ENCODE data around the gene METTL1. TPM values are rescaled to one million over a fixed set of nuclear protein-coding genes. Genes with fewer than 3 reads are reported as not detected.

Gene METTL1
- polyA plus RNA-seq, 4 donors: 29.0 to 32.3 (median 31.5) TPM

DNA sequence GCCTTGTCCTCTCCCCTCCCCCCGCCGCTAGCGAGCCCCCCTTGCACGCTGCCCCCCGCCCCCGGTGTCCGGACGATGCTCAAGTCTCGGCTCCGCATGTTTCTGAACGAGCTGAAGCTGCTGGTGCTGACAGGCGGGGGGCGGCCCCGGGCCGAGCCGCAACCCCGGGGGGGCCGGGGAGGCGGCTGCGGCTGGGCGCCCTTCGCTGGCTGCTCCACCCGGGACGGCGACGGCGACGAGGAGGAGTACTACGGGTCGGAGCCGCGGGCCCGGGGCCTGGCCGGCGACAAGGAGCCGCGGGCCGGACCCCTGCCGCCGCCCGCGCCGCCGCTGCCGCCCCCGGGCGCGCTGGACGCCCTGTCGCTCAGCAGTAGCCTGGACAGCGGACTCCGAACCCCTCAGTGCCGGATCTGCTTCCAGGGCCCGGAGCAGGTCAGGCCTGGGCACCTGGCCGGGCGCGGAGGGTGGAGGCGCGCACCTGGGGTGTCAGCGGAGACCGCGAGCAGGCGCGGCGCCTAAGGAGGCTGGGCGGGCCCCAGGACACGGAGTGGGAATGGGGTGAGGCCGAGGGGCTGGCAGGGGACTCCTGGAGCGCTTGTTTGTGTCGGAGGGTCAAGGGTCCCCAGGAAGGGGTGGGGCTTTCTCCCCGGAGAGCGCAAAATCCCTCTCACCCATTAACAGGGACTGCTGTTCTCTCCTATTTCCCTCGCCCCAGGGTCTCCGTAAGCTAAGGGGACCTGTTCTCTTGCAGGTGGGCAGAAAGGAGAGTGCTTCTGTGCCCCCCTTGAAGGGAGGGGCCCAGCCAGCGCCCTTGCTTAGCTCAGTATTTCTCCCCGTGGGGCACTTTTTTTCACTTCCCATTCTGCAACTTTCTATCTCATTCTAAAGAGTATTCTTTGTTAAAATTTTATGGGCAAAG, 16.2 kb downstream of the METTL1 start:
- DNase-seq (ENCODE audit: low read depth in 4 of 4, low spot score in 3 of 4): no peak

DNA sequence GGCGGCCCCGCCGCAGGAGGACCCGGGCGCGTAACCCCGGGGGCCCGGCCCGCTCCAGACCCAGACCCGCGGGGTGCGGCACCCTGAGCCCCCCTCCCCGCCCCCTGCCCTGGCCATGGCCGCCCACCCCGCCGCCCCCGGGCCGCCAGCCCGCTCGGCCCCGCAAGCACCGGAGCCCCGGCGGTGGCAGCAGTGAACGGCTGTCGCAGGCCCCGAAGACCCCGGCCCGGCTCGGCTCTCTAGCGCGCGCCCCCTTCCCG, 16.8 kb downstream of the METTL1 start:
- no peak for DNase-seq (ENCODE audit: low read depth in 4 of 4, low spot score in 3 of 4)

GRCh38 chr12:57754411-57755193, 17.3 kb downstream of the METTL1 start, which contains the start of gene MARCHF9:
Gene MARCHF9 (plus strand): TSS chr12:57755103. CDS start chr12:57755529, 426 bp downstream.
- DNase-seq (ENCODE audit: low read depth in 4 of 4, low spot score in 3 of 4): no peak

DNA sequence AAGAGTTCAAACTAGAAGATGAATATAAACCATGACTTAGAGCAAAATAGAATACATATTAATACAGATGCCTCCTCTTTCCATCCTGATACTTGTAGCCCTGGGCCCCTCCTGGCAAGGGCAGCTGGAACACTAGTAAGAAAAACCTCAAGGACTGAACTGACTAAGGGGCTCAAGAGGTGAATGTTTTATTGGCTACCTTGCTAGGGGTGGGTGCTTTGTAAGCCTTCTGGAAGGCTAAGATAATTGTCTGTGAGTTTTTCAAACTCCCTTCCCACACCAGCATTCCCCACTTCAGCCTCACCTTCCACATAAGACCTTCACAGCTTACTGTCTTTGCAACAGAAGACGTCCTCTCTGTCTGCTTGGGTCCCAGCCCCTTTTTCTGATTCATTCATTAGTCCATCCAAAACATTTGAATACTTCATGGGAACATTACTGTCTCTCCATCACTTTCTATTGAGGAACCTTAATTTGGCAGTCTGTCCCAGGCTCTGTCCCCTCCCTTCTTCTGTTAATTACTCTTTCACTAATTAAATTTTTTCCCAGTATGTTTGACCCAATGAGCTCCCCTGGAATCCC, 18.1 kb downstream of the METTL1 start:
- DNase-seq (ENCODE audit: low read depth in 4 of 4, low spot score in 3 of 4): no peak

DNA sequence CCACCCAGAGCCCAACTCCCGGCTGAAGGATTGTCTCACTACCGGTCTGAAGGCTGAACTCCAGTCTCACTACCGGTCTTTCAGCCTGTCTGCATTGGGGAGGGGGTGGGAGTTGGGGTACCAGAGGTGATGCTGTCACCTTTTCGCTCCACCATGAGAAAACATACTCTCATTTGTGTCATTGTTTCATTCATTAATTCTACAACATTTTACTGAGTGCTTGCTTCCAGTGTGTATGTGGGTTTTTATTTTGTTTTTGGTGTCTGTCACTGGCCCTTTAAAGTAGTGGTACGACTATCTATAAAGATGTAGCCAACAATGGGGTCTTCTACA, 19.3 kb downstream of the METTL1 start:
- DNase-seq (ENCODE audit: low read depth in 4 of 4, low spot score in 3 of 4): no peak

DNA sequence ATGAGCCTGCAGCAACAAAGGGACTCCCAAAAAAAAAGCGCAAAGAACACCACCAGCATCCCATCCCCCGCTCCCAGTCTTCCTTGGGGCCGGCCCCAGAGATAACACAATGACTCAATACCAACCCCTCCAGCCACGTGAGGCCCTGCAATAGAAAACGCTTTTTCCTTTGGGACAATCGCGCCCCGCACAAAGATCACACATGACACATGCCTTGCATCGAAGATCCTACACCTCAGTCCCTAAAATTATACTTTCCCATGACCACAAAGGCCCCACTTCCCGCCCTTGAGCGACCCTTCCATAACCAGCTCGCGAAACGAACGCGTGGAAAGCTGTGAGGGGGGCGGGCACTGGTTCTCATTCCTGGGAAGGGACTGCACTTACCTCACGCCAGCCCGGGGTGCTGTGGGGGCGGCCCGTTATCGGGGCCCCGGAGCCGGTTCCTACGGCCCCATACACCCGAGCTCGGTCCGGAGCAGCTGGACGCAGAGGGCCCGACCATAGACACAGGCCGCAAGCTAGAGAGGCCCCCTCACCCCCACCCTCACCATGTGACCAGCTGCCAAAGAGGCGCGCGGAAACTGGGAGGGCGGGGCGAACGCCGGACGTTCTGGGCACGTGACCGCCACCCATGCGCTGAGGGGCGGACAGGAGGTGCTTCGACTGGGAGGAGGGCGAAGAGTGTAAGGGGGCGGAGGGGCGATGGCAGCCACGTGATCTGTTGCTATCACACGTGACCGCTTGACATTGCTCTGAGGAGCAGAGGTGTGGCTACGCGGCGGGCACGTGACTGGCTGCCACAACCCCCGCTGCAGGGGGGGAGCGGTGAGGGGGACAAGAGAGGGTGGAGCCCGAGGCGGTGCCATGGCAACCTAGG, 19.9 kb downstream of the METTL1 start, which contains the start of gene CDK4:
Gene CDK4, minus strand, starts transcription at position 523 of the 880 bp plus-strand sequence. CDS start 593 bp downstream, outside the sequence.
- DNase-seq (ENCODE audit: low read depth in 4 of 4, low spot score in 3 of 4): peak; percentile 96 to 98 (median 97)

DNA sequence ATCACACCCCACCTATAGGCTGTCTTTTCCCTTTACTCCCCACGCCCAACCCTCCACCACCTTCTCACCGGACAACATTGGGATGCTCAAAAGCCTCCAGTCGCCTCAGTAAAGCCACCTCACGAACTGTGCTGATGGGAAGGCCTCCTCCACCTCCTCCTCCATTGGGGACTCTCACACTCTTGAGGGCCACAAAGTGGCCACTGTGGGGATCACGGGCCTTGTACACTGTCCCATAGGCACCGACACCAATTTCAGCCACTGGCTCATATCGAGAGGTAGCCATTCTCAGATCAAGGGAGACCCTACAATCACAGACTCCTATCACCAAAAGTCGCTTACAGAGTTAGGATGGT, 20.5 kb downstream of the METTL1 start:
- DNase-seq (ENCODE audit: low read depth in 4 of 4, low spot score in 3 of 4): no peak

DNA sequence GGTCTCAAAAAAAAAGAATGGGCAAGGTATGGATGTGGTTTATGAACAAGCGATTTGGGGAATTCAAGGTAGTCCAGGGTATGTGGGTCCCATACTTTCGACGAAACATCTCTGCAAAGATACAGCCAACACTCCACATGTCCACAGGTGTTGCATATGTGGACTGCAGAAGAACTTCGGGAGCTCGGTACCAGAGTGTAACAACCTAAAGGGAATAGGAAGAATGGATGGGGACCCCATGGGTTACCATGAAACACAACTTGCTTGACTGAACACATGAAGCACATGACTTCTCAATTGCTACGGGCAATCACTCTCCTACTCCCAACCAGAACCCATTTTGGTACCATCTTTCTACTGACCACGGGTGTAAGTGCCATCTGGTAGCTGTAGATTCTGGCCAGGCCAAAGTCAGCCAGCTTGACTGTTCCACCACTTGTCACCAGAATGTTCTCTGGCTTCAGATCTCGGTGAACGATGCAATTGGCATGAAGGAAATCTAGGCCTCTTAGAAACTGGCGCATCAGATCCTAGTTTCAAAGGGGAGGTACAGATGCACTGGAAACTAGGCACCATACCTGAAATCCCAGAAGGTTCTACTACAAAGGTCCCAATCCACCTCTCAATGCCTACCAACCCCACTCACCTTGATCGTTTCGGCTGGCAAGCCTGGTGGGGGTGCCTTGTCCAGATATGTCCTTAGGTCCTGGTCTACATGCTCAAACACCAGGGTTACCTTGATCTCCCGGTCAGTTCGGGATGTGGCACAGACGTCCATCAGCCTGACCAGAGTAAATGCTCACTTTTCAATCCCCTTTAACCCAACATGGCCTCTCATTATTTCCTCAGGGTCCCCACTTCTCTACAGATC, 21.1 kb downstream of the METTL1 start:
- no peak for DNase-seq (ENCODE audit: low read depth in 4 of 4, low spot score in 3 of 4)

DNA sequence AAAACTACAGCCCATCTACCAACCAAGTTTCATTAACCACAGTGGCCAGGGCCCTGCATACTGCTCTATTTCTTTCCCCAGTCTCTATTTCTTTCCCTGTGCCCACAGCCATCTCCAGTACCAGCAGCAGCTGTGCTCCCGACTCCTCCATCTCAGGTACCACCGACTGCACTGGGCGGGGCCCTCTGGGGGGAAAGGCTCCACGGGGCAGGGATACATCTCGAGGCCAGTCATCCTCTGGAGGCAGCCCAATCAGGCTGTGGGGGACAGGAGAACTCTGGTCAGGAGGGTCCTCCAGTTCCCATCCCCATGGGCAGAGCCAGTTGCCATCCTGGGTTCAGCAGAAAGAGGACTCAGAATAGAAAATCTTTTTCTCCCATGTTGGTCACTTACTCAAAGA, 22.8 kb downstream of the METTL1 start:
- no peak for DNase-seq (ENCODE audit: low read depth in 4 of 4, low spot score in 3 of 4)

DNA sequence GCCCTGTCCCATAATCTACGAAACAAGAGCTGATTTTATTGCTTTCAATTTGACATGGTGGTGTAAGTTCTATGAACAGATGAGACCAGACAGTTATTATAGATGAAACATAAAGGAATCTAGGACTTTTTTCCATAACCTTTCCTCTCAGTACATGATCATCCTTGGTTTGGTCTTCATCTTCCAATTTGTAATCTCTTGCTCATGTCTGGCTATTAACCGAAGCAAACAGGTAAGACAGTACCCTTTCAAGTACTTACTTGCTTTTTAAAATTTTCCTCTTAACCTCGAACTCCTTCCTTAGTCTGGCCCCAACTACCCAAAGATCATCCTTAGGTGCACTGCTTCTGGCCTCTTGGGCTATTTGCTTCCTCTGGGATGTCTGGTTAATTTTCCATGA, 25.9 kb downstream of the METTL1 start:
- no peak for DNase-seq (ENCODE audit: low read depth in 4 of 4, low spot score in 3 of 4)

- DNase-seq (ENCODE audit: low read depth in 4 of 4, low spot score in 3 of 4): no peak
Measured at GRCh38 chr12:57745485-57745881, 26.4 kb downstream of the METTL1 start.

DNA sequence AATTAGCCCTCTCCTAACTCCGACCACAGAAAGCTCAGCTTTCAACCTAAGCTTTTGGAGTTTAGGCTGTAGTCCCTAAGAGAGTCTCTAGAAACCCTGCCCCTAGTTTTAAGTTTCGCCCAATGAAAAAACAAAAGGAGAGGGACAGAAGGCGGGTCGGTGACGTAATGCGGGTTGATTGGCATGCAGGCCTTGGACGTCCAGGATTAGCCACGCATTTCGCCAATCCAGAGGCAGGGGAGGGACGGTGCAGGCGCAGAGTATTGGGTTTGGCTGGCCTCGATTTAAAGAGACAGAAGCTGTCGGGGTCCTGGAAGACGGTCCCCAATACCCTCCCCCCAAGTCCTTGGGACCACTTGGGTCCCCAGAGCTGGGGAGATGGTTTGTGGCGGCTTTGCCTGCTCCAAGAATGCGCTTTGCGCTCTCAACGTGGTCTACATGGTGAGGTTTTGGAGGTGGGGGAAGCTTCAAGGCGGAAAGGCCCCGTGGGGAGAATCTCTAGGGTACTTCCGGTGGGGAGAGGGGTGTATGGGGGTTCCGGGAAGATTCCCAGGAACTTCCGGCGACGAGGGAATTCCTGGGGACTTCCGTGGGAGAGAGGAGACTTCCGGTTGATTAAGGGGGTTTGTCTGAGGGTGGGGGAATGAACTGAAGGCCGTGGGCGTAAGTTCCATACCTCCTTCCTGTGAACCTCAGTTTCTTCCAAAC, 27.0 kb downstream of the METTL1 start, which contains the start of gene TSPAN31:
Gene TSPAN31, plus strand, starts transcription at position 263 of the 708 bp plus-strand sequence. Its CDS starts 116 bp downstream, at position 379.
- DNase-seq (ENCODE audit: low read depth in 4 of 4, low spot score in 3 of 4): peak; percentile 96 to 98 (median 97)

- peak in 2 of 4 donors; percentile 70 for DNase-seq (ENCODE audit: low read depth in 4 of 4, low spot score in 3 of 4)
Measured at GRCh38 chr12:57744194-57744776, 27.6 kb downstream of the METTL1 start.

GRCh38 chr12:57743769-57744168, 28.1 kb downstream of the METTL1 start:
- DNase-seq (ENCODE audit: low read depth in 4 of 4, low spot score in 3 of 4): no peak

- DNase-seq (ENCODE audit: low read depth in 4 of 4, low spot score in 3 of 4): no peak
Measured at GRCh38 chr12:57741844-57742738, 29.8 kb downstream of the METTL1 start.

DNA sequence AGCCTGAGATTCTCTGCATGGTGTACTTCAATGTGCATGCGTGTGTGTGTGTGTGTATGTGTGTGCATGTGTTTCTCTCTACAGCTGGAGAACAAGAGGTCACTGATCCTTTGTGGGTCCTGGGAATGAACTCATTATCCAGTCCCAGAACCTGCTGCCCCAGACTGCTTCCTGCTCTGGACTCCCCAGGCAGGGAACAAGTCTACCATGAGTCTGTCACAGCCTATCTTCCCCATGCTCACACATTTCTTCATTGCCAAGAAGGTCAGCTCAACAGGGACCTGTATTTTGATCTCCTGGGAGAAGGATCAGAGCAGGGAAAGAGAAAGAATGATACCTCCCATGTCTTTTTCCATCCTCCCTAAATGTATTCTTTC, 30.5 kb downstream of the METTL1 start:
- no peak for DNase-seq (ENCODE audit: low read depth in 4 of 4, low spot score in 3 of 4)

- DNase-seq (ENCODE audit: low read depth in 4 of 4, low spot score in 3 of 4): no peak
Measured at GRCh38 chr12:57740656-57741412, 31.1 kb downstream of the METTL1 start.

Measured in left renal pelvis (tissue), 4 donors.